H1 (cell line): Measurements from ENCODE around the gene CAPZB. TPM values are rescaled to one million over a fixed set of nuclear protein-coding genes. Genes with fewer than 3 reads are reported as not detected.

Experiments
- ATF3 ChIP-seq: IDR thresholded peaks from 2 replicates; pipeline ENCODE4 v1.6.1; 2011; ENCODE audit warnings: low read depth, mild to moderate bottlenecking, low read length; ENCODE audit not compliant: insufficient read depth
- BCL11A ChIP-seq, 2 experiments: IDR thresholded peaks; one replicate each; pipeline ENCODE4 v1.6.1; 2011; ENCODE audit warnings: low read depth in 2 of 2, low read length in 2 of 2, mild to moderate bottlenecking in 2 of 2
- CHD1 ChIP-seq: IDR thresholded peaks from 2 replicates; pipeline ENCODE4 v1.6.1; 2012; ENCODE audit warnings: low read depth, low read length, improper control_type of control experiment
- GTF2F1 ChIP-seq: IDR thresholded peaks from 2 replicates; pipeline ENCODE4 v1.6.1; 2012; ENCODE audit warnings: low read depth, low read length, improper control_type of control experiment, borderline replicate concordance
- RNF2 ChIP-seq: fragments of 200-900, 300-1000 bp; sonication (generic); IDR thresholded peaks from 2 replicates; pipeline ENCODE4 v1.7.1; 2016; ENCODE audit warnings: borderline replicate concordance, low read depth, mild to moderate bottlenecking, antibody characterized with exemption, low read length; ENCODE audit not compliant: poor library complexity, severe bottlenecking; ENCODE audit errors: missing control alignments
- TCF12 ChIP-seq: IDR thresholded peaks from 2 replicates; pipeline ENCODE4 v1.6.1; 2011; ENCODE audit warnings: low read depth, mild to moderate bottlenecking, low read length
- YY1 ChIP-seq: IDR thresholded peaks from 2 replicates; pipeline ENCODE4 v1.6.1; 2011; ENCODE audit warnings: low read depth, mild to moderate bottlenecking, low read length
- polyA plus RNA-seq, 7 experiments: library from polyadenylated mRNA; depleted of rRNA in 3 of 7; stranded (reverse) in 5 of 7; unstranded in 2 of 7; fragments of >200 nt in 5 of 7; fragments of 200-250 nt in 2 of 7; gene quantifications; 1 replicate in 5 of 7; 2 replicates in 1 of 7; 4 replicates in 1 of 7; pipeline versions ENCODE4 v1.2.1 to v1.2.3, GENCODE V29; 2011 to 2013; ENCODE audit warnings: missing spikeins in 2 of 7, mixed read lengths in 2 of 7
- total RNA-seq: library from RNA; stranded (reverse); fragmentation: NEBNext Ultra II Directional; extraction: Animal tissue kit (Norgen Biotek cat#: 25700); gene quantifications from 2 replicates; pipeline ENCODE4 v1.2.1, GENCODE V29; 2021
- TF ChIP-seq, protein P1 (sequence below): fragments of 300-600 bp; sonication (generic); IDR thresholded peaks from 2 replicates; pipeline ENCODE4 v1.7.1; 2012; ENCODE audit warnings: low read length, moderate library complexity, mild to moderate bottlenecking, inconsistent platforms; ENCODE audit not compliant: insufficient replicate concordance
- TF ChIP-seq, protein P2 (sequence below): IDR thresholded peaks from 2 replicates; pipeline ENCODE4 v1.6.1; 2012; ENCODE audit warnings: low read length, inconsistent platforms

Gene CAPZB
- total and polyA plus RNA-seq, 2 of the 8 experiments (the other 6 are each of a cell fraction or from before 2014, with no cell fraction given) = 162 to 371 TPM

DNA sequence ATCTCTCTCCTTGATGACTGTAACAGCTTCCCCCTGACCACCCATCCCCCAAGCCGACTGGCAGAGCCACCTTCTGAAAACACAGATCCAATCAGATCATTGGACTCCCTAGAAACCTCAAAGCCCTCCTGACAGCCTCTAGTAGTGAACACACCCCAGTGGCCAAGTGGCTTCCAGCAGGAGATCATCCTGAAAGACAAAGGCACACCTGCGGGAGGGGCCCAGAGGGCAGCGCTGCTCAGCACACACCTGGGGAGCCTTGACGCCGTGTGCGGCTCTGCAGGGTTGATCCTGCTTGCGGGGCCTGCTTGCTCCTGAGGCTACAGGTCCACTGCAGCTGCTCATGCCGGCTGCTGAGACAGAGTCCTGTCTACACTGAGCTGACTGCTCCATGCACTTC, 131.7 kb downstream of the CAPZB start (continued):
- TF ChIP-seq ATF3 (no peak), GTF2F1 (no peak), RNF2 (no peak), BCL11A (IDR thresholded peaks at IDR 0.05; ENCODE audit: low read depth in 2 of 2, low read length in 2 of 2) (no peak), CHD1 (no peak), YY1 (peak; percentile 54; the same call in 1 of the 2 replicates), TCF12 (peak; percentile 96)
- TF ChIP-seq, protein P1, sequence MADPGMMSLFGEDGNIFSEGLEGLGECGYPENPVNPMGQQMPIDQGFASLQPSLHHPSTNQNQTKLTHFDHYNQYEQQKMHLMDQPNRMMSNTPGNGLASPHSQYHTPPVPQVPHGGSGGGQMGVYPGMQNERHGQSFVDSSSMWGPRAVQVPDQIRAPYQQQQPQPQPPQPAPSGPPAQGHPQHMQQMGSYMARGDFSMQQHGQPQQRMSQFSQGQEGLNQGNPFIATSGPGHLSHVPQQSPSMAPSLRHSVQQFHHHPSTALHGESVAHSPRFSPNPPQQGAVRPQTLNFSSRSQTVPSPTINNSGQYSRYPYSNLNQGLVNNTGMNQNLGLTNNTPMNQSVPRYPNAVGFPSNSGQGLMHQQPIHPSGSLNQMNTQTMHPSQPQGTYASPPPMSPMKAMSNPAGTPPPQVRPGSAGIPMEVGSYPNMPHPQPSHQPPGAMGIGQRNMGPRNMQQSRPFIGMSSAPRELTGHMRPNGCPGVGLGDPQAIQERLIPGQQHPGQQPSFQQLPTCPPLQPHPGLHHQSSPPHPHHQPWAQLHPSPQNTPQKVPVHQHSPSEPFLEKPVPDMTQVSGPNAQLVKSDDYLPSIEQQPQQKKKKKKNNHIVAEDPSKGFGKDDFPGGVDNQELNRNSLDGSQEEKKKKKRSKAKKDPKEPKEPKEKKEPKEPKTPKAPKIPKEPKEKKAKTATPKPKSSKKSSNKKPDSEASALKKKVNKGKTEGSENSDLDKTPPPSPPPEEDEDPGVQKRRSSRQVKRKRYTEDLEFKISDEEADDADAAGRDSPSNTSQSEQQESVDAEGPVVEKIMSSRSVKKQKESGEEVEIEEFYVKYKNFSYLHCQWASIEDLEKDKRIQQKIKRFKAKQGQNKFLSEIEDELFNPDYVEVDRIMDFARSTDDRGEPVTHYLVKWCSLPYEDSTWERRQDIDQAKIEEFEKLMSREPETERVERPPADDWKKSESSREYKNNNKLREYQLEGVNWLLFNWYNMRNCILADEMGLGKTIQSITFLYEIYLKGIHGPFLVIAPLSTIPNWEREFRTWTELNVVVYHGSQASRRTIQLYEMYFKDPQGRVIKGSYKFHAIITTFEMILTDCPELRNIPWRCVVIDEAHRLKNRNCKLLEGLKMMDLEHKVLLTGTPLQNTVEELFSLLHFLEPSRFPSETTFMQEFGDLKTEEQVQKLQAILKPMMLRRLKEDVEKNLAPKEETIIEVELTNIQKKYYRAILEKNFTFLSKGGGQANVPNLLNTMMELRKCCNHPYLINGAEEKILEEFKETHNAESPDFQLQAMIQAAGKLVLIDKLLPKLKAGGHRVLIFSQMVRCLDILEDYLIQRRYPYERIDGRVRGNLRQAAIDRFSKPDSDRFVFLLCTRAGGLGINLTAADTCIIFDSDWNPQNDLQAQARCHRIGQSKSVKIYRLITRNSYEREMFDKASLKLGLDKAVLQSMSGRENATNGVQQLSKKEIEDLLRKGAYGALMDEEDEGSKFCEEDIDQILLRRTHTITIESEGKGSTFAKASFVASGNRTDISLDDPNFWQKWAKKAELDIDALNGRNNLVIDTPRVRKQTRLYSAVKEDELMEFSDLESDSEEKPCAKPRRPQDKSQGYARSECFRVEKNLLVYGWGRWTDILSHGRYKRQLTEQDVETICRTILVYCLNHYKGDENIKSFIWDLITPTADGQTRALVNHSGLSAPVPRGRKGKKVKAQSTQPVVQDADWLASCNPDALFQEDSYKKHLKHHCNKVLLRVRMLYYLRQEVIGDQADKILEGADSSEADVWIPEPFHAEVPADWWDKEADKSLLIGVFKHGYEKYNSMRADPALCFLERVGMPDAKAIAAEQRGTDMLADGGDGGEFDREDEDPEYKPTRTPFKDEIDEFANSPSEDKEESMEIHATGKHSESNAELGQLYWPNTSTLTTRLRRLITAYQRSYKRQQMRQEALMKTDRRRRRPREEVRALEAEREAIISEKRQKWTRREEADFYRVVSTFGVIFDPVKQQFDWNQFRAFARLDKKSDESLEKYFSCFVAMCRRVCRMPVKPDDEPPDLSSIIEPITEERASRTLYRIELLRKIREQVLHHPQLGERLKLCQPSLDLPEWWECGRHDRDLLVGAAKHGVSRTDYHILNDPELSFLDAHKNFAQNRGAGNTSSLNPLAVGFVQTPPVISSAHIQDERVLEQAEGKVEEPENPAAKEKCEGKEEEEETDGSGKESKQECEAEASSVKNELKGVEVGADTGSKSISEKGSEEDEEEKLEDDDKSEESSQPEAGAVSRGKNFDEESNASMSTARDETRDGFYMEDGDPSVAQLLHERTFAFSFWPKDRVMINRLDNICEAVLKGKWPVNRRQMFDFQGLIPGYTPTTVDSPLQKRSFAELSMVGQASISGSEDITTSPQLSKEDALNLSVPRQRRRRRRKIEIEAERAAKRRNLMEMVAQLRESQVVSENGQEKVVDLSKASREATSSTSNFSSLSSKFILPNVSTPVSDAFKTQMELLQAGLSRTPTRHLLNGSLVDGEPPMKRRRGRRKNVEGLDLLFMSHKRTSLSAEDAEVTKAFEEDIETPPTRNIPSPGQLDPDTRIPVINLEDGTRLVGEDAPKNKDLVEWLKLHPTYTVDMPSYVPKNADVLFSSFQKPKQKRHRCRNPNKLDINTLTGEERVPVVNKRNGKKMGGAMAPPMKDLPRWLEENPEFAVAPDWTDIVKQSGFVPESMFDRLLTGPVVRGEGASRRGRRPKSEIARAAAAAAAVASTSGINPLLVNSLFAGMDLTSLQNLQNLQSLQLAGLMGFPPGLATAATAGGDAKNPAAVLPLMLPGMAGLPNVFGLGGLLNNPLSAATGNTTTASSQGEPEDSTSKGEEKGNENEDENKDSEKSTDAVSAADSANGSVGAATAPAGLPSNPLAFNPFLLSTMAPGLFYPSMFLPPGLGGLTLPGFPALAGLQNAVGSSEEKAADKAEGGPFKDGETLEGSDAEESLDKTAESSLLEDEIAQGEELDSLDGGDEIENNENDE = no peak
- TF ChIP-seq, protein P2, sequence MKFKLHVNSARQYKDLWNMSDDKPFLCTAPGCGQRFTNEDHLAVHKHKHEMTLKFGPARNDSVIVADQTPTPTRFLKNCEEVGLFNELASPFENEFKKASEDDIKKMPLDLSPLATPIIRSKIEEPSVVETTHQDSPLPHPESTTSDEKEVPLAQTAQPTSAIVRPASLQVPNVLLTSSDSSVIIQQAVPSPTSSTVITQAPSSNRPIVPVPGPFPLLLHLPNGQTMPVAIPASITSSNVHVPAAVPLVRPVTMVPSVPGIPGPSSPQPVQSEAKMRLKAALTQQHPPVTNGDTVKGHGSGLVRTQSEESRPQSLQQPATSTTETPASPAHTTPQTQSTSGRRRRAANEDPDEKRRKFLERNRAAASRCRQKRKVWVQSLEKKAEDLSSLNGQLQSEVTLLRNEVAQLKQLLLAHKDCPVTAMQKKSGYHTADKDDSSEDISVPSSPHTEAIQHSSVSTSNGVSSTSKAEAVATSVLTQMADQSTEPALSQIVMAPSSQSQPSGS = no peak
